ENCODE measurements around the gene ZBTB2. TPM values are rescaled to one million over a fixed set of nuclear protein-coding genes. Genes with fewer than 3 reads are reported as not detected.

ZBTB2 gene
- total and polyA plus RNA-seq, 7 experiments from 2014 or later: 13.8 to 26.7 (median 25.5) TPM

- H3K9me3 ChIP-seq (ENCODE audit: control insufficient read depth in 2 of 3, low read length in 3 of 3): no peaks in the 10 kb centered on the region
- intact Hi-C loops (cut with micrococcal nuclease): loop anchor here (5.0 kb wide), 2 partner anchors 48 to 922 kb away; no protein-coding TSS in a partner anchor
- CTCF ChIA-PET: no interaction called here
Measured at GRCh38 chr6:151339369-151339768, 52.0 kb downstream of the ZBTB2 start.

GRCh38 chr6:151338651-151339200, 52.6 kb downstream of the ZBTB2 start:
- Histone ChIP-seq H3K36me3 (ENCODE audit: control insufficient read depth in 2 of 3, insufficient read depth in 3 of 3, low read length in 3 of 3) (no peaks in the 10 kb centered on the region), H3K4me1 (ENCODE audit: control insufficient read depth in 2 of 2, insufficient read depth in 2 of 2, low read length in 2 of 2) (no peaks in the 10 kb centered on the region), H3K4me3 (ENCODE audit: low read length) (no peak overlapping the region), H3K9me3 (ENCODE audit: control insufficient read depth in 2 of 3, low read length in 3 of 3) (no peaks in the 10 kb centered on the region), H3K27ac (ENCODE audit: low read depth, low read length) (no peak overlapping the region), H3K27me3 (ENCODE audit: control insufficient read depth in 2 of 2, insufficient read depth in 2 of 2, low read length in 2 of 2) (no peaks in the 10 kb centered on the region)
- H3K36me3 Mint-ChIP-seq: no peaks in the 10 kb centered on the region
- peaks cover 0 to 7% (median 4%) of the 10 kb centered on the region in 7 donors for H3K4me1 Mint-ChIP-seq
- CTCF ChIA-PET: interaction anchor here (0.8 kb wide), 1 partner anchor 327 kb away, joined by 3 read pairs; no protein-coding TSS in a partner anchor
- POLR2A ChIA-PET: no interaction called here
- no peak for DNase-seq
- no peak overlapping the region for H3K27ac Mint-ChIP-seq
- intact Hi-C loops (cut with micrococcal nuclease): loop anchor here (5.0 kb wide), 2 partner anchors 49 to 921 kb away; no protein-coding TSS in a partner anchor
- no peak overlapping the region for H3K4me3 Mint-ChIP-seq
- no peaks in the 10 kb centered on the region for H3K9me3 Mint-ChIP-seq
- ATAC-seq: no peak
- no peaks in the 10 kb centered on the region for H3K27me3 Mint-ChIP-seq

More at GRCh38 chr6:151339369-151339768, 52.0 kb downstream of the ZBTB2 start:
- Histone ChIP-seq H3K27me3 (ENCODE audit: control insufficient read depth in 2 of 2, insufficient read depth in 2 of 2, low read length in 2 of 2) (no peaks in the 10 kb centered on the region), H3K4me3 (ENCODE audit: low read length) (no peak overlapping the region), H3K27ac (ENCODE audit: low read depth, low read length) (no peak overlapping the region), H3K36me3 (ENCODE audit: control insufficient read depth in 2 of 3, insufficient read depth in 3 of 3, low read length in 3 of 3) (no peaks in the 10 kb centered on the region), H3K4me1 (ENCODE audit: control insufficient read depth in 2 of 2, insufficient read depth in 2 of 2, low read length in 2 of 2) (no peaks in the 10 kb centered on the region)
- POLR2A ChIA-PET: no interaction called here
- Mint-ChIP-seq H3K27ac (no peak overlapping the region), H3K4me3 (no peak overlapping the region), H3K36me3 (no peaks in the 10 kb centered on the region), H3K9me3 (no peaks in the 10 kb centered on the region), H3K27me3 (peaks cover 0 to 3% (median 0%) of the 10 kb centered on the region in 5 donors), H3K4me1 (peaks cover 0 to 5% (median 4%) of the 10 kb centered on the region in 7 donors)
- DNase-seq (no peak), ATAC-seq (no peak)

- H3K4me3 Mint-ChIP-seq: no peak overlapping the region
- no peaks in the 10 kb centered on the region for H3K27me3 ChIP-seq (ENCODE audit: control insufficient read depth in 2 of 2, insufficient read depth in 2 of 2, low read length in 2 of 2)
- H3K27ac Mint-ChIP-seq: peak overlapping the region in 1 of 9 donors; percentile 56
- no peak overlapping the region for H3K4me3 ChIP-seq (ENCODE audit: low read length)
- no peak for ATAC-seq
- H3K9me3 ChIP-seq (ENCODE audit: control insufficient read depth in 2 of 3, low read length in 3 of 3): no peaks in the 10 kb centered on the region
- H3K4me1 ChIP-seq (ENCODE audit: control insufficient read depth in 2 of 2, insufficient read depth in 2 of 2, low read length in 2 of 2): no peaks in the 10 kb centered on the region
- POLR2A ChIA-PET: no interaction called here
- no peaks in the 10 kb centered on the region for H3K36me3 Mint-ChIP-seq
- no peak for DNase-seq
- CTCF ChIA-PET: interaction anchor here (0.6 to 4.8 kb wide), 6 partner anchors 11 to 1689 kb away, joined by 3 to 31 read pairs (median 5); no protein-coding TSS in a partner anchor
- no peaks in the 10 kb centered on the region for H3K36me3 ChIP-seq (ENCODE audit: control insufficient read depth in 2 of 3, insufficient read depth in 3 of 3, low read length in 3 of 3)
- peaks cover 0 to 7% (median 4%) of the 10 kb centered on the region in 7 donors for H3K4me1 Mint-ChIP-seq
- H3K9me3 Mint-ChIP-seq: no peaks in the 10 kb centered on the region
- H3K27me3 Mint-ChIP-seq: peaks cover 0 to 5% (median 0%) of the 10 kb centered on the region in 5 donors
- H3K27ac ChIP-seq (ENCODE audit: low read depth, low read length): no peak overlapping the region
- intact Hi-C loops (cut with micrococcal nuclease): loop anchor here (1.0 to 5.0 kb wide), 5 partner anchors 51 to 919 kb away; no protein-coding TSS in a partner anchor
Measured at GRCh38 chr6:151335930-151336329, 55.4 kb downstream of the ZBTB2 start.

GRCh38 chr6:151330130-151330696, 61.1 kb downstream of the ZBTB2 start:
- intact Hi-C loops (cut with micrococcal nuclease): no loop called here
- no peaks in the 10 kb centered on the region for H3K9me3 ChIP-seq (ENCODE audit: control insufficient read depth in 2 of 3, low read length in 3 of 3)
- ChIA-PET CTCF (interaction anchor here (0.6 to 0.7 kb wide), 2 partner anchors 11 to 37 kb away, joined by 3 read pairs; no protein-coding TSS in a partner anchor), POLR2A (no interaction called here)
- H3K4me1 ChIP-seq (ENCODE audit: control insufficient read depth in 2 of 2, insufficient read depth in 2 of 2, low read length in 2 of 2): peaks cover 5 to 7% of the 10 kb centered on the region in 2 donors
- ATAC-seq (no peak), DNase-seq (no peak)
- H3K36me3 ChIP-seq (ENCODE audit: control insufficient read depth in 2 of 3, insufficient read depth in 3 of 3, low read length in 3 of 3): no peaks in the 10 kb centered on the region
- no peak overlapping the region for H3K27ac Mint-ChIP-seq
- peaks cover 20 to 51% (median 31%) of the 10 kb centered on the region in 5 donors for H3K27me3 Mint-ChIP-seq
- H3K27ac ChIP-seq (ENCODE audit: low read depth, low read length): no peak overlapping the region
- peaks cover 0 to 7% of the 10 kb centered on the region in 2 donors for H3K27me3 ChIP-seq (ENCODE audit: control insufficient read depth in 2 of 2, insufficient read depth in 2 of 2, low read length in 2 of 2)
- H3K4me3 ChIP-seq (ENCODE audit: low read length): no peak overlapping the region
- peaks cover 0 to 16% (median 13%) of the 10 kb centered on the region in 7 donors for H3K4me1 Mint-ChIP-seq
- no peak overlapping the region for H3K4me3 Mint-ChIP-seq
- no peaks in the 10 kb centered on the region for H3K36me3 Mint-ChIP-seq
- no peaks in the 10 kb centered on the region for H3K9me3 Mint-ChIP-seq

- CTCF ChIA-PET: interaction anchor here (0.5 to 5.7 kb wide), 3 partner anchors 68 to 434 kb away, joined by 3 to 96 read pairs (median 32); no protein-coding TSS in a partner anchor
- H3K27ac Mint-ChIP-seq: no peak overlapping the region
- Histone ChIP-seq H3K4me1 (ENCODE audit: control insufficient read depth in 2 of 2, insufficient read depth in 2 of 2, low read length in 2 of 2) (peaks cover 11 to 12% of the 10 kb centered on the region in 2 donors), H3K27ac (ENCODE audit: low read depth, low read length) (no peak overlapping the region), H3K9me3 (ENCODE audit: control insufficient read depth in 2 of 3, low read length in 3 of 3) (no peaks in the 10 kb centered on the region), H3K4me3 (ENCODE audit: low read length) (no peak overlapping the region), H3K27me3 (ENCODE audit: control insufficient read depth in 2 of 2, insufficient read depth in 2 of 2, low read length in 2 of 2) (peaks cover 0 to 7% of the 10 kb centered on the region in 2 donors), H3K36me3 (ENCODE audit: control insufficient read depth in 2 of 3, insufficient read depth in 3 of 3, low read length in 3 of 3) (no peaks in the 10 kb centered on the region)
- H3K27me3 Mint-ChIP-seq: peaks cover 20 to 65% (median 54%) of the 10 kb centered on the region in 5 donors
- DNase-seq: no peak
- peaks cover 0 to 3% (median 0%) of the 10 kb centered on the region in 11 donors for H3K9me3 Mint-ChIP-seq
- no peak for ATAC-seq
- POLR2A ChIA-PET: no interaction called here
- intact Hi-C loops (cut with micrococcal nuclease): no loop called here
- no peak overlapping the region for H3K4me3 Mint-ChIP-seq
- H3K36me3 Mint-ChIP-seq: no peaks in the 10 kb centered on the region
- peaks cover 9 to 27% (median 23%) of the 10 kb centered on the region in 7 donors for H3K4me1 Mint-ChIP-seq
Measured at GRCh38 chr6:151327101-151327500, 64.3 kb downstream of the ZBTB2 start.

GRCh38 chr6:151326116-151326825, 65.1 kb downstream of the ZBTB2 start:
- peak overlapping the region in 1 of 9 donors; percentile 73 for H3K27ac Mint-ChIP-seq

More at GRCh38 chr6:151326116-151326825, 65.1 kb downstream of the ZBTB2 start:
- H3K36me3 ChIP-seq (ENCODE audit: control insufficient read depth in 2 of 3, insufficient read depth in 3 of 3, low read length in 3 of 3): no peaks in the 10 kb centered on the region
- no peak overlapping the region for H3K27ac ChIP-seq (ENCODE audit: low read depth, low read length)
- peaks cover 11 to 12% of the 10 kb centered on the region in 2 donors for H3K4me1 ChIP-seq (ENCODE audit: control insufficient read depth in 2 of 2, insufficient read depth in 2 of 2, low read length in 2 of 2)
- Mint-ChIP-seq H3K27me3 (peaks cover 20 to 65% (median 54%) of the 10 kb centered on the region in 5 donors), H3K4me3 (peak overlapping the region; percentile 56 to 87 (median 80)), H3K36me3 (no peaks in the 10 kb centered on the region), H3K4me1 (peaks cover 9 to 27% (median 23%) of the 10 kb centered on the region in 7 donors), H3K9me3 (peaks cover 0 to 3% (median 0%) of the 10 kb centered on the region in 11 donors)
- H3K27me3 ChIP-seq (ENCODE audit: control insufficient read depth in 2 of 2, insufficient read depth in 2 of 2, low read length in 2 of 2): peaks cover 0 to 7% of the 10 kb centered on the region in 2 donors
- DNase-seq: no peak
- intact Hi-C loops (cut with micrococcal nuclease): no loop called here
- ATAC-seq: no peak
- peak overlapping the region; percentile 11 for H3K4me3 ChIP-seq (ENCODE audit: low read length)
- POLR2A ChIA-PET: interaction anchor here (0.6 to 0.7 kb wide), 3 partner anchors 426 to 971 kb away, joined by 4 to 5 read pairs (median 5); no protein-coding TSS in a partner anchor
- H3K9me3 ChIP-seq (ENCODE audit: control insufficient read depth in 2 of 3, low read length in 3 of 3): no peaks in the 10 kb centered on the region
- CTCF ChIA-PET: interaction anchor here (0.6 to 5.7 kb wide), 8 partner anchors 8 to 439 kb away, joined by 3 to 96 read pairs (median 5); no protein-coding TSS in a partner anchor
